PFSK-1 (cell line): ENCODE data around the gene SCP2D1.

Source experiments
- FOXP2 ChIP-seq: optimal IDR thresholded peaks from 2 replicates; pipeline ENCODE3; 2011; ENCODE audit warnings: borderline replicate concordance, control low read depth, inconsistent platforms; ENCODE audit not compliant: insufficient read depth; ENCODE audit errors: extremely low read length, extremely low read depth
- POLR2AphosphoS5 ChIP-seq: IDR thresholded peaks from 2 replicates; pipeline ENCODE4 v1.6.1; 2012; ENCODE audit warnings: low read depth, mild to moderate bottlenecking, control low read depth, low read length, moderate library complexity
- SIN3A ChIP-seq: IDR thresholded peaks from 2 replicates; pipeline ENCODE4 v1.6.1; 2012; ENCODE audit warnings: mild to moderate bottlenecking, low read length, moderate library complexity, borderline replicate concordance; ENCODE audit not compliant: insufficient read depth
- TAF1 ChIP-seq: IDR thresholded peaks from 2 replicates; pipeline ENCODE4 v1.6.1; 2012; ENCODE audit warnings: low read length, control low read depth, borderline replicate concordance; ENCODE audit not compliant: insufficient read depth
- TF ChIP-seq, protein P1 (sequence below), 2 experiments: IDR thresholded peaks; 2 replicates each; pipeline versions ENCODE4 v1.6.1 to v1.8.0; 2011 to 2012; ENCODE audit warnings: low read depth in 2 of 2, low read length in 2 of 2, control low read depth in 1 of 2, inconsistent platforms in 1 of 2, mild to moderate bottlenecking in 1 of 2, moderate library complexity in 1 of 2; ENCODE audit not compliant: insufficient read depth in 1 of 2

The SCP2D1 gene

DNA sequence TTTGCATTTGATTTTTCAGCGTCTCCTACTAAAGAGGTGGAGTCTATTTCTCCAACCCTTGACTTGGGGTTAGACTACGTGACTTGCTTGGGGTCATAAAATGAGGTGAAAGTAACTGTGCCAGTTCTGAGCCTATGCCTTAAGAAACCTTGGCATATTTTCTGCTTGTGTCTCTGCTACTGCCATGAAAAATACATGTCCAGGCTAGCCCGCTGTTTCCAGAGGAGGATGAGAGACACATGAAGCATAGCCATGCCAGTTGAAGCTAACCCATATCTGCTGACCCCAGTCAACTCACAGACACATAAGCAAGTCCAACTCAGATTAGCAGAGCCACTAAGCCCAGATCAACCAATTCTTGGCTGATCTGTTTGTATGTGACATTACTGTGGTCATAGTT, 38.7 kb downstream of the SCP2D1 start:
- TF ChIP-seq POLR2AphosphoS5 (no peak), FOXP2 (no peak), TAF1 (no peak), SIN3A (no peak)
- TF ChIP-seq, protein P1, sequence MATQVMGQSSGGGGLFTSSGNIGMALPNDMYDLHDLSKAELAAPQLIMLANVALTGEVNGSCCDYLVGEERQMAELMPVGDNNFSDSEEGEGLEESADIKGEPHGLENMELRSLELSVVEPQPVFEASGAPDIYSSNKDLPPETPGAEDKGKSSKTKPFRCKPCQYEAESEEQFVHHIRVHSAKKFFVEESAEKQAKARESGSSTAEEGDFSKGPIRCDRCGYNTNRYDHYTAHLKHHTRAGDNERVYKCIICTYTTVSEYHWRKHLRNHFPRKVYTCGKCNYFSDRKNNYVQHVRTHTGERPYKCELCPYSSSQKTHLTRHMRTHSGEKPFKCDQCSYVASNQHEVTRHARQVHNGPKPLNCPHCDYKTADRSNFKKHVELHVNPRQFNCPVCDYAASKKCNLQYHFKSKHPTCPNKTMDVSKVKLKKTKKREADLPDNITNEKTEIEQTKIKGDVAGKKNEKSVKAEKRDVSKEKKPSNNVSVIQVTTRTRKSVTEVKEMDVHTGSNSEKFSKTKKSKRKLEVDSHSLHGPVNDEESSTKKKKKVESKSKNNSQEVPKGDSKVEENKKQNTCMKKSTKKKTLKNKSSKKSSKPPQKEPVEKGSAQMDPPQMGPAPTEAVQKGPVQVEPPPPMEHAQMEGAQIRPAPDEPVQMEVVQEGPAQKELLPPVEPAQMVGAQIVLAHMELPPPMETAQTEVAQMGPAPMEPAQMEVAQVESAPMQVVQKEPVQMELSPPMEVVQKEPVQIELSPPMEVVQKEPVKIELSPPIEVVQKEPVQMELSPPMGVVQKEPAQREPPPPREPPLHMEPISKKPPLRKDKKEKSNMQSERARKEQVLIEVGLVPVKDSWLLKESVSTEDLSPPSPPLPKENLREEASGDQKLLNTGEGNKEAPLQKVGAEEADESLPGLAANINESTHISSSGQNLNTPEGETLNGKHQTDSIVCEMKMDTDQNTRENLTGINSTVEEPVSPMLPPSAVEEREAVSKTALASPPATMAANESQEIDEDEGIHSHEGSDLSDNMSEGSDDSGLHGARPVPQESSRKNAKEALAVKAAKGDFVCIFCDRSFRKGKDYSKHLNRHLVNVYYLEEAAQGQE (IDR thresholded peaks at IDR 0.05; ENCODE audit: insufficient read depth in 1 of 2, low read depth in 2 of 2, low read length in 2 of 2): no peak

DNA sequence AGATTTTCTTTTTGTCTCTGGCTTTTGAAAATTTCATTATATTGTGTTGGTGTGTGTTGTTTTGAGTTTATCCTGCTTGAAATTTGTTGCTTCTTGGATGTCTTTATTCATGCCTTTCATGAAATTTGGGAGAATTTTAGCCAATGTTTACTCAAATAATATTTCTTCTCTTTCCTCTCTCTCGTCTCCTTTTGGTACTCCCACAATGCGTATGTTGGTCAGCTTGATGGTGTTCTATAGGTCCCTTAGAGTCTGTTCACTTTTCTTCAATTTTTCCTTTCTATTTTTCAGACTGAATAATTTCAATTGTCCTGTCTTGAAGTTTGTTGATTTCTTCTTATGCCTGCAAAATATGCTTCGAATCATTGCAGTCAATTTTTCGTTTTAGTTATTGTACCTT, 39.6 kb downstream of the SCP2D1 start:
- TF ChIP-seq FOXP2: no peak
- TF ChIP-seq TAF1: no peak
- no peak for TF ChIP-seq POLR2AphosphoS5
- no peak for TF ChIP-seq SIN3A

DNA sequence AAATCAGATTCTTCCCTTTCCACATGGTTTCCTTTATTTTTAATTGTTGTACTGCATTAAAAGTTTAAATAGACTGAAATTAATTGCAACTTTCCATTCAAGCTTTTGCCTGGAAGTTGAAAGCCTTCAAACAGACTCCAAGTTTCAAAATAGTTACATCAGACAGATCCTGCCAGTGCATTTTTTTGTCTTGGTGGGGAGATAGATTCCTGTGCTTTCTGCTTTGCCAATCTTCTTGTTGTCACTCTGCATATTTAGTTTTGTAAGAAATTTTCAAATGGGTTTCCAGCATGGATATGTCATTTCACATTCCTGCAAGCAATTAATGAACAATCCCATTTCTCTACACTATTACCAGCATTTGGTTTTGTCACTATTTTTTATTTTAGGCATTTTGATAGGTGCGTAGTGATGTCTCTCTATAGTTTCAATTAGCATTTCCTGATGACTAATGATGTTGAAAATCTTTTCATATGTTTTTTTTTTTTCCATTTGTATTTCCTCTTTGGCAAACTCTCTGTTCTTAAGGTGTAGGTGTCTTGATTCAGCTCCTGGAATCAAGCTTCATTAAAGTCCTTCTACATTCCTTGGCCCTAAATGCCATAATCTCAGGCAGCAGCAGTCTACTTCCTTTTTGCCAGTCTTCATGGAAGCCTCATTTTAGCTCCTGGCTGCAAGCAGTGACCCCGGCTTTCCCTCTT, 40.5 kb downstream of the SCP2D1 start:
- TF ChIP-seq SIN3A (no peak), TAF1 (no peak), POLR2AphosphoS5 (no peak), FOXP2 (no peak)
- TF ChIP-seq, protein P1 (IDR thresholded peaks at IDR 0.05; ENCODE audit: insufficient read depth in 1 of 2, low read depth in 2 of 2, low read length in 2 of 2): no peak

DNA sequence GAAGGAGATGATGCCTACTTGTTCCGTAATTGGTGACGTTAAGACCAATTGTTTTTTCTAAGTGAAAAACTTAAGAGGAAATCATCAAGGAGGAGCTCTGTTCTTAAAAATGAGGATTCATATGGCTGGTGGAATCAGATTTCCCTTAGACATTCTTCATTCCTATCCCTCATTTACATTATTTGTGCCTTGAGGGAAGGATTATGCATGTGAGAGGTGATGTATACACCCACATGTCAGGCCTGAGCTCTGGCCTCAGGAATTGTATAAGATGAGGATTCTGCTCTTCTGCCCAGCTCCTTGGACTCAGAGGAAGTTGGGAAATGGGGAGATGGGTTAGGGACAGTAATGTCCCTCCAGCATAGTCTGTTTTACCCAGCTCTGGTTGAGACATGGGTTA, 42.3 kb downstream of the SCP2D1 start:
- no peak for TF ChIP-seq POLR2AphosphoS5
- TF ChIP-seq, protein P1 (IDR thresholded peaks at IDR 0.05; ENCODE audit: insufficient read depth in 1 of 2, low read depth in 2 of 2, low read length in 2 of 2): no peak
- TF ChIP-seq TAF1: no peak
- no peak for TF ChIP-seq FOXP2
- no peak for TF ChIP-seq SIN3A

DNA sequence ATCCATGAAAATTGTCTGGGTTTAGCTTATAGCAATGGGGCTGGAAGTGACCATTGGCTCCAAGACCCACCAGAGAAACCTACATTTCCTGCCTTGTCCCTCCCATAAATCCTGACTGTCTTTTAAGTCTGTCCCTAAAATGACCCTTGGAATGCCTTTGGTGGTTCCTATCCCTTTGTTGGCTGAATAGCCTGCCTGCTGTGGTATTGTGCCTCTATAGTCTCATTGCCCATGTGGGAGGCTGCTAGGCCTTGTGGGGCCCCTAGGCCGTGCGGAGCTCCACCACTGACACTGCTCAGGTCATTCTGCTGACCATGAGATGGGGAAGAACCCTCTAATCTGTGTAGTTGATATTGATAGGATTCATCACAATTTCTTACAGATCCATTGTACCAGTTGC, 43.3 kb downstream of the SCP2D1 start:
- TF ChIP-seq FOXP2 (no peak), SIN3A (no peak), TAF1 (no peak), POLR2AphosphoS5 (no peak)
- TF ChIP-seq, protein P1 (IDR thresholded peaks at IDR 0.05; ENCODE audit: insufficient read depth in 1 of 2, low read depth in 2 of 2, low read length in 2 of 2): no peak
